Measurements from ENCODE around the gene LDB2.

GRCh38 chr4:16693641-16694040 is 204.8 kb downstream of the LDB2 start:
- no peak for TF ChIP-seq POLR2A (IDR thresholded peaks at IDR 0.05; ENCODE audit: low read depth, low read length)
- no peak for TF ChIP-seq POLR2AphosphoS5 (IDR thresholded peaks at IDR 0.05; ENCODE audit: low read depth, low read length)
